Small intestine (tissue), 7 donors: Measurements from ENCODE around the gene FGF23. TPM values are rescaled to one million over a fixed set of nuclear protein-coding genes. Genes with fewer than 3 reads are reported as not detected.

Source experiments
- DNase-seq, 2 donors: peaks; one replicate each; pipeline versions ENCODE4 v3.0.0 to v3.0.0-alpha.2; 2013
- FAIRE-seq: peaks from 2 replicates; lab custom pipeline; 2012; peaks lifted over from hg19 to GRCh38; lab: Jason Lieb, UNC
- H3K27ac ChIP-seq, 3 donors: one replicate each; pipeline ENCODE4 v1.5.1; 2013; ENCODE audit warnings: low read length in 2 of 3, mild to moderate bottlenecking in 2 of 3, control low read depth in 1 of 3, inconsistent platforms in 1 of 3, low read depth in 1 of 3, moderate library complexity in 1 of 3
- H3K27me3 ChIP-seq, 3 donors: one replicate each; pipeline ENCODE4 v1.6.1; 2013; ENCODE audit warnings: low read length in 3 of 3, inconsistent platforms in 1 of 3; ENCODE audit not compliant: control insufficient read depth in 3 of 3, insufficient read depth in 3 of 3
- H3K36me3 ChIP-seq, 3 donors: one replicate each; pipeline ENCODE4 v1.6.1; 2013; ENCODE audit warnings: low read length in 3 of 3, inconsistent platforms in 1 of 3, low read depth in 1 of 3, mild to moderate bottlenecking in 1 of 3, moderate library complexity in 1 of 3; ENCODE audit not compliant: control insufficient read depth in 3 of 3, insufficient read depth in 2 of 3
- H3K4me1 ChIP-seq, 3 donors: one replicate each; pipeline ENCODE4 v1.6.1; 2013; ENCODE audit warnings: low read length in 2 of 3, inconsistent platforms in 1 of 3, low read depth in 1 of 3, mild to moderate bottlenecking in 1 of 3, moderate library complexity in 1 of 3; ENCODE audit not compliant: control insufficient read depth in 3 of 3, insufficient read depth in 2 of 3
- H3K4me3 ChIP-seq, 3 donors: one replicate each; pipeline ENCODE4 v1.5.1; 2013; ENCODE audit warnings: low read length in 3 of 3, control low read depth in 1 of 3, inconsistent platforms in 1 of 3, low read depth in 1 of 3, mild to moderate bottlenecking in 1 of 3, moderate library complexity in 1 of 3
- H3K9me3 ChIP-seq, 2 donors: one replicate each; pipeline ENCODE4 v1.6.1; 2013; ENCODE audit warnings: low read depth in 1 of 2, low read length in 1 of 2; ENCODE audit not compliant: control insufficient read depth in 2 of 2, insufficient read depth in 1 of 2
- WGBS, 3 donors: extraction: QIAGEN DNeasy Blood & Tissue Kit; methylation state at CpG; one replicate each; pipeline ENCODE4 v1.1.7; 2013; 5-methylcytosine and 5-hydroxymethylcytosine counted together
- polyA plus RNA-seq, 4 donors: library from polyadenylated mRNA; stranded (reverse) in 3 of 4; unstranded in 1 of 4; fragments of 200-250 nt in 3 of 4; fragments of 120-200 nt in 1 of 4; gene quantifications; one replicate each; pipeline versions ENCODE4 v1.2.1 to v1.2.3, GENCODE V29; 2013
- donor health status: healthy with polysubstance abuse.
- donor health status: control.
- donor health status: control.
- donor health status: Bipolar disorder and iron deficiency.
- donor health status: healthy.

The FGF23 gene
- polyA plus RNA-seq, 4 donors: 0.04 to 10.1 TPM; not detected in 2

GRCh38 chr12:4378772-4379171 lies 740 bp downstream of the FGF23 start:
- peak overlapping the region in 1 of 3 donors; percentile 35 for H3K4me3 ChIP-seq
- WGBS, 3 donors: 21 to 55% (median 30%) methylated on average over 1 of the region's 1 CpG
- peaks cover 0 to 10% (median 3%) of the 10 kb centered on the region in 3 donors for H3K4me1 ChIP-seq
- H3K27me3 ChIP-seq: peaks cover 0 to 5% (median 0%) of the 10 kb centered on the region in 3 donors
- H3K27ac ChIP-seq: peak overlapping the region in 1 of 3 donors; percentile 60
- DNase-seq (peak; percentile 6 to 70), FAIRE-seq (no peak)
- no peaks in the 10 kb centered on the region for H3K9me3 ChIP-seq
- no peaks in the 10 kb centered on the region for H3K36me3 ChIP-seq

DNA sequence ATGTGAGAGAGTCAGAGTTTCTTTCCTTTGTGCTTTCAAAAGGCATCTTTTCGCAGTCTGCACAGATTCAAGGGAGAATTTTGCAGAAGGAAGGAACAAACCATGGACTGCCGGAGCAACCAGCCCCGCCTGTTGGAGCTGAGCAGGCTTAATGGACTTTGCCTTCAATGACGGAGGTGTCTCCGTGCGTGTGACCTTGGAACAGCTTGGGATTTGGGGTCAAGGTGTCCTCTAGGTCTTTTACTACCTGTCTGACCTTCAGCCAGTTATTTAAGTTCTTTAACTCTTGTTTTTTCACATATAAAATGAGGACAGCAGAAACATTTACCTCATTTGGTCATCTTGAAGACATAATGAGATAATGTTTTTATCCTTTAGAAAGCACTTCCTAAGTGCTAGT lies 4.1 kb downstream of the FGF23 start:
- Histone ChIP-seq H3K27ac (no peak overlapping the region), H3K36me3 (peaks cover 0 to 5% (median 0%) of the 10 kb centered on the region in 3 donors), H3K4me3 (no peak overlapping the region), H3K4me1 (peaks cover 0 to 10% (median 3%) of the 10 kb centered on the region in 3 donors), H3K9me3 (no peaks in the 10 kb centered on the region), H3K27me3 (peaks cover 0 to 8% (median 0%) of the 10 kb centered on the region in 3 donors)
- FAIRE-seq (no peak), DNase-seq (peak; percentile 31 to 58)
- WGBS, 3 donors: 22 to 64% (median 50%) methylated on average over 6 of the region's 6 CpGs

DNA sequence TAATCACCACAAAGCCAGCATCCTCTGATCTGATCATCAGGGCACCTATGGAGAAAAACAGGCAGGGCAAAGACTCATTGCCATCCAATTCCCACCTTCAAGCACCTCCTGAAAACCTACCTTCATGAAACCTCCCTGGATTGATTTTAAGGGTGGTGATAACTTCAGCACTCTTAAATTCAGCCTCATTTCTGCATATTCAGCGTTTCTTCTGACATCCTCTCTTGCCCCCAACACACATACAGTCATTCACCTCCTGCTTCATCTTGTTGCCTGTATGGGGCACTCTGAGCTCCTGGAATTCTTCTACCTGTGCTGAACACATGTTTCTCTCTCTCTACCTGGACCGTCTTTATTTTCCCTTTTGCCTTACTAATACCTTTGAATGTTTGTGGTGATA lies 6.9 kb downstream of the FGF23 start:
- DNase-seq (no peak), FAIRE-seq (no peak)
- 90 to 97% (median 93%) methylated on average over 2 of the region's 2 CpGs for WGBS, 3 donors
- H3K27me3 ChIP-seq: peaks cover 0 to 2% (median 0%) of the 10 kb centered on the region in 3 donors
- H3K27ac ChIP-seq: no peak overlapping the region
- no peaks in the 10 kb centered on the region for H3K4me1 ChIP-seq
- peaks cover 0 to 10% (median 0%) of the 10 kb centered on the region in 3 donors for H3K36me3 ChIP-seq
- no peak overlapping the region for H3K4me3 ChIP-seq
- H3K9me3 ChIP-seq: no peaks in the 10 kb centered on the region

- peaks cover 0 to 2% (median 0%) of the 10 kb centered on the region in 3 donors for H3K27me3 ChIP-seq
- H3K9me3 ChIP-seq: no peaks in the 10 kb centered on the region
- no peaks in the 10 kb centered on the region for H3K4me1 ChIP-seq
- DNase-seq: no peak
- no peak for FAIRE-seq
- H3K27ac ChIP-seq: no peak overlapping the region
- H3K36me3 ChIP-seq: peaks cover 0 to 10% (median 0%) of the 10 kb centered on the region in 3 donors
- whole genome bisulfite sequencing, 3 donors: 93 to 96% (median 95%) methylated on average over 28 to 31 of the region's 31 CpGs
- no peak overlapping the region for H3K4me3 ChIP-seq
Measured at GRCh38 chr12:4370265-4370664, 9.2 kb downstream of the FGF23 start.

DNA sequence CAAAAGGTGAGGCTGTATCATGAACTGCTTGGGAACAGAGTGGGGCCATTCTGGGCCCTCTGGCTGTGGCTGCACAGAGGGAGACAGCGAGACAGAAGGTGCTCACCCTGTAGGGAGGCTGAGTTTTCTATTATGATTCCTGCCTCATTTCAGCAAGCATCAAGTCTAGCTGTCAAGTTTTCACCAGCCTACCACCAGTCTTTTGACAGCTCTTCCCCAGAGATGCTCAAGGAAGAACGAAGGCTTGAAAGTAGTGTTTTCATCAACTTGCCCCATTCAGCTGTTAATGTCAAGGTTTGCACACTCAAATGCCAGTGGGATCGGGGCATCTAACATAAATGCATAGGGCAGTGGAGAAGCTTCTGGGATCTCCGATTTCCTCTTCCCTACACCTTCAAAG lies 10.0 kb downstream of the FGF23 start:
- no peak for FAIRE-seq
- peaks cover 0 to 10% (median 0%) of the 10 kb centered on the region in 3 donors for H3K36me3 ChIP-seq
- no peak for DNase-seq
- no peak overlapping the region for H3K4me3 ChIP-seq
- H3K9me3 ChIP-seq: no peaks in the 10 kb centered on the region
- H3K4me1 ChIP-seq: no peaks in the 10 kb centered on the region
- H3K27ac ChIP-seq: no peak overlapping the region
- peaks cover 0 to 2% (median 0%) of the 10 kb centered on the region in 3 donors for H3K27me3 ChIP-seq
- WGBS, 3 donors: 93 to 95% (median 94%) methylated on average over 4 of the region's 4 CpGs

GRCh38 chr12:4366090-4366489 lies 13.4 kb downstream of the FGF23 start:
- H3K27ac ChIP-seq: no peak overlapping the region
- peaks cover 0 to 10% (median 0%) of the 10 kb centered on the region in 3 donors for H3K36me3 ChIP-seq
- no peak overlapping the region for H3K4me3 ChIP-seq
- no peak for DNase-seq
- no peak for FAIRE-seq
- H3K27me3 ChIP-seq: no peaks in the 10 kb centered on the region
- 88 to 96% (median 90%) methylated on average over 2 of the region's 2 CpGs for WGBS, 3 donors
- no peaks in the 10 kb centered on the region for H3K4me1 ChIP-seq
- H3K9me3 ChIP-seq: no peaks in the 10 kb centered on the region

GRCh38 chr12:4356041-4356327 lies 23.5 kb downstream of the FGF23 start:
- Histone ChIP-seq H3K27ac (no peak overlapping the region), H3K27me3 (no peaks in the 10 kb centered on the region), H3K36me3 (peaks cover 0 to 10% (median 2%) of the 10 kb centered on the region in 3 donors), H3K9me3 (peaks cover 0 to 3% of the 10 kb centered on the region in 2 donors), H3K4me1 (no peaks in the 10 kb centered on the region), H3K4me3 (no peak overlapping the region)
- DNase-seq: peak; percentile 22 to 47
- FAIRE-seq: no peak

DNA sequence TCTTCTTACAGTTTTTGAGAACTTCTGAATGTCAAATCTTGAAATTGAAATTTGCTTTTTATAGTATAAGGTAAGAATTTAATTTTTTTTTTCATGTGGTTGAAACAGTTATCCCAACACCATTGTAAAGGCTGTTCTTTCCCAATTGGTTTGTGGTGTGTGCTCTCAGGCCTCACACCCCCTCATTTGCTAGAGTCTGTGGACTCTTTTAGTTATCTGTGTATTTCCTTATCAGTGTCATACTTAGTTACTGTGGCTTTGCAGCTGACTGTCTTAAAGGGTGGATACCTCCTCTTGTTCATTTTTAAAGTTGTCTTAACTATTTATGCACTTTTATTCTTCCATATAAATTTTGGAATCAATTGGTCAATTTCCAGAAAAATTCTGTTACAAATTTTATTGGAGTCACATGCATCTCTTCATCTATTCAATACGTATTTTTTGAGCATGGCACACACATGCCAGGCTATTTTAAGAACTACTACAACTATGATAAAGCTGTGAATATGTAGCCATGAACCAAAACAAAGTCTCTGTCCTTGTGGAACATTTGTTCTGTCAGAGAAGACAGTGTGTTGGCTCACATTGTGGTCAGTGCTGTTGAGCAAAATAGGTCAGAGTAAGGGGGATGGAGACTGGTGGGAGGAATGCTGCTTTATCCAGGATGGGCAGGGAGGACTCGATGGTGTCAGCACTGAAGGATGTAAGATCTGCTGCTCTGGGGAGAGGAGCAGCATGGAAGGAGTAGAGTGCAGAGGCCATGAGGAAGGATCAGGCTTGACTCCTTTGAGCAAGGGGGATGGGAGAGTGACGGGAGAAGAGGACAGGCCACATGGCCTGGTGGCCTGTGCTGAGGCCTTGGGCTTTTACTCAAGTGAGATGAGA lies 24.1 kb downstream of the FGF23 start:
- Histone ChIP-seq H3K4me1 (no peaks in the 10 kb centered on the region), H3K4me3 (no peak overlapping the region), H3K9me3 (peaks cover 0 to 3% of the 10 kb centered on the region in 2 donors), H3K27me3 (no peaks in the 10 kb centered on the region), H3K36me3 (peaks cover 0 to 10% (median 2%) of the 10 kb centered on the region in 3 donors), H3K27ac (no peak overlapping the region)
- DNase-seq (no peak), FAIRE-seq (no peak)
- 83 to 89% (median 84%) methylated on average over 3 of the region's 3 CpGs for WGBS, 3 donors
